Measurements from ENCODE around the gene BNC1. TPM values are rescaled to one million over a fixed set of nuclear protein-coding genes. Genes with fewer than 3 reads are reported as not detected.
A peak's percentile ranks its signal among the peaks of the same experiment; 100 is the strongest.
"Not testable (repeated sequence)": the region's sequence is repeated elsewhere in the genome, so short reads cannot be mapped to it uniquely, and the experiment has no call there.

Gene BNC1
- total RNA-seq, 4 donors from 2014 or later, result not detected

GRCh38 chr15:83225449-83225848 lies 59.0 kb downstream of the BNC1 start:
- TF ChIP-seq CTCF (IDR thresholded peaks at IDR 0.05) (no peak), POLR2A (IDR thresholded peaks at IDR 0.05) (no peak)
- no peak overlapping the region for H3K27ac ChIP-seq
- no peaks in the 10 kb centered on the region for H3K36me3 ChIP-seq
- H3K9me3 ChIP-seq, result peaks cover 0 to 3% (median 0%) of the 10 kb centered on the region in 4 donors
- no peak for DNase-seq
- H3K27me3 ChIP-seq, result no peaks in the 10 kb centered on the region
- no peaks in the 10 kb centered on the region for H3K4me1 ChIP-seq
- no peak overlapping the region for H3K4me3 ChIP-seq

- not testable (repeated sequence) for H3K36me3 ChIP-seq, H3K9me3 ChIP-seq, H3K4me1 ChIP-seq, H3K4me3 ChIP-seq, DNase-seq, H3K27ac ChIP-seq, H3K27me3 ChIP-seq
Observed at GRCh38 chr15:83221781-83222180, 62.7 kb downstream of the BNC1 start.

GRCh38 chr15:83219026-83219425 lies 65.4 kb downstream of the BNC1 start:
- peaks cover 0 to 3% (median 0%) of the 10 kb centered on the region in 4 donors for H3K9me3 ChIP-seq
- H3K27ac ChIP-seq, result no peak overlapping the region
- H3K27me3 ChIP-seq, result no peaks in the 10 kb centered on the region
- no peaks in the 10 kb centered on the region for H3K36me3 ChIP-seq
- no peak overlapping the region for H3K4me3 ChIP-seq
- no peak for DNase-seq
- no peak for TF ChIP-seq POLR2A (IDR thresholded peaks at IDR 0.05)
- H3K4me1 ChIP-seq, result no peaks in the 10 kb centered on the region

GRCh38 chr15:83215306-83215705 lies 69.2 kb downstream of the BNC1 start:
- DNase-seq, result no peak
- Histone ChIP-seq H3K4me3 (no peak overlapping the region), H3K27ac (no peak overlapping the region), H3K27me3 (no peaks in the 10 kb centered on the region), H3K9me3 (no peaks in the 10 kb centered on the region), H3K36me3 (no peaks in the 10 kb centered on the region), H3K4me1 (no peaks in the 10 kb centered on the region)
- no peak for TF ChIP-seq CTCF (IDR thresholded peaks at IDR 0.05)
- TF ChIP-seq POLR2A (IDR thresholded peaks at IDR 0.05), result no peak

- H3K27me3 ChIP-seq, result peaks cover 0 to 5% of the 10 kb centered on the region in 2 donors
- no peaks in the 10 kb centered on the region for H3K9me3 ChIP-seq
- no peak for TF ChIP-seq POLR2A (IDR thresholded peaks at IDR 0.05)
- TF ChIP-seq CTCF (IDR thresholded peaks at IDR 0.05), result no peak
- no peak overlapping the region for H3K4me3 ChIP-seq
- H3K4me1 ChIP-seq, result peaks cover 0 to 7% (median 0%) of the 10 kb centered on the region in 4 donors
- DNase-seq, result no peak
- no peak overlapping the region for H3K27ac ChIP-seq
- no peaks in the 10 kb centered on the region for H3K36me3 ChIP-seq
Observed at GRCh38 chr15:83210619-83211018, 73.8 kb downstream of the BNC1 start.

GRCh38 chr15:83209333-83209732 lies 75.1 kb downstream of the BNC1 start:
- H3K9me3 ChIP-seq, result no peaks in the 10 kb centered on the region
- H3K27ac ChIP-seq, result no peak overlapping the region
- H3K27me3 ChIP-seq, result peaks cover 0 to 5% of the 10 kb centered on the region in 2 donors
- no peaks in the 10 kb centered on the region for H3K36me3 ChIP-seq
- no peak overlapping the region for H3K4me3 ChIP-seq
- H3K4me1 ChIP-seq, result peaks cover 0 to 7% (median 0%) of the 10 kb centered on the region in 4 donors
- TF ChIP-seq CTCF (IDR thresholded peaks at IDR 0.05), result no peak
- TF ChIP-seq POLR2A (IDR thresholded peaks at IDR 0.05), result no peak
- DNase-seq, result no peak

- H3K27ac ChIP-seq, result peak overlapping the region in 3 of 4 donors; percentile 17 to 87 (median 85)
- peaks cover 0 to 7% (median 0%) of the 10 kb centered on the region in 4 donors for H3K4me1 ChIP-seq
- H3K9me3 ChIP-seq, result no peaks in the 10 kb centered on the region
- H3K36me3 ChIP-seq, result no peaks in the 10 kb centered on the region
- no peak for DNase-seq
- TF ChIP-seq CTCF (IDR thresholded peaks at IDR 0.05) (no peak), POLR2A (IDR thresholded peaks at IDR 0.05) (no peak)
- peak overlapping the region; percentile 56 to 81 (median 70) for H3K4me3 ChIP-seq
- H3K27me3 ChIP-seq, result peaks cover 0 to 5% of the 10 kb centered on the region in 2 donors
Observed at GRCh38 chr15:83208367-83208661, 76.2 kb downstream of the BNC1 start.
